Mucosa of descending colon (tissue), 3 donors: ENCODE data around the gene RCAN3. TPM values are rescaled to one million over a fixed set of nuclear protein-coding genes. Genes with fewer than 3 reads are reported as not detected.

Experiments
- ATAC-seq: fragments of 200-7000 bp; cut with Tn5 transposase; one replicate; pipeline ENCODE4 v1.9.1; 2020; ENCODE audit warnings: mild to moderate bottlenecking, moderate library complexity
- DNase-seq, 3 donors: peaks; one replicate each; pipeline ENCODE4 v3.0.0-alpha.2; 2020
- H3K36me3 ChIP-seq: fragments of 200-600 bp; one replicate; pipeline ENCODE4 v1.8.0; 2021; ENCODE audit warnings: low read depth, mild to moderate bottlenecking
- H3K4me1 ChIP-seq: fragments of 200-600 bp; one replicate; pipeline ENCODE4 v1.8.0; 2021; ENCODE audit warnings: low read depth, mild to moderate bottlenecking
- H3K4me3 ChIP-seq: fragments of 200-600 bp; one replicate; pipeline ENCODE4 v1.8.0; 2021; ENCODE audit warnings: mild to moderate bottlenecking
- H3K9me3 ChIP-seq: fragments of 200-600 bp; one replicate; pipeline ENCODE4 v1.8.0; 2021; ENCODE audit warnings: mild to moderate bottlenecking
- CTCF ChIP-seq: fragments of 200-600 bp; IDR thresholded peaks from one replicate; pipeline ENCODE4 v1.8.0; 2022; ENCODE audit warnings: antibody characterized with exemption, mild to moderate bottlenecking
- intact Hi-C, 2 donors: fragments of 100-400 bp; cut with DNase I in 1 of 2; cut with micrococcal nuclease in 1 of 2; formaldehyde crosslinking; loops; one replicate each; pipeline versions ENCODE4 v1.11.0 to v1.11.1; 2022; cut with DNase I, micrococcal nuclease
- total RNA-seq, 3 donors: library from RNA; stranded (reverse); fragmentation: NEBNext Ultra II Directional in 2 of 3; extraction: Animal tissue kit (Norgen Biotek cat#: 25700) in 2 of 3; gene quantifications; one replicate each; pipeline versions ENCODE4 v1.2.1 to v1.2.4, GENCODE V29; 2021 to 2023
- donor health status: DM: no; HTN: no; CAD: no; lungs with moderate emphysema.
- donor health status: DM: no; HTN: no; CAD: no.
- donor health status: DM: no; HTN: yes; CAD: no.

Gene RCAN3
- total RNA-seq, 3 donors from 2014 or later = 9.2 to 15.0 (median 12.8) TPM

GRCh38 chr1:24558902-24559791 is 56.5 kb downstream of the RCAN3 start:
- H3K9me3 ChIP-seq = no peaks in the 10 kb centered on the region
- no peaks in the 10 kb centered on the region for H3K36me3 ChIP-seq
- intact Hi-C loops = no loop called here
- peak; percentile 66 for ATAC-seq
- no peak overlapping the region for H3K4me3 ChIP-seq
- no peaks in the 10 kb centered on the region for H3K4me1 ChIP-seq
- DNase-seq = peak in 2 of 3 donors; percentile 48 to 67
- TF ChIP-seq CTCF = no peak

GRCh38 chr1:24560361-24560760 is 57.7 kb downstream of the RCAN3 start:
- ATAC-seq (no peak), DNase-seq (peak in 1 of 3 donors; percentile 16)
- Histone ChIP-seq H3K9me3 (no peaks in the 10 kb centered on the region), H3K36me3 (no peaks in the 10 kb centered on the region), H3K4me3 (no peak overlapping the region), H3K4me1 (no peaks in the 10 kb centered on the region)
- TF ChIP-seq CTCF = no peak
- intact Hi-C loops = no loop called here

- no peaks in the 10 kb centered on the region for H3K36me3 ChIP-seq
- no peaks in the 10 kb centered on the region for H3K9me3 ChIP-seq
- intact Hi-C loops = no loop called here
- DNase-seq (peak in 2 of 3 donors; percentile 46 to 59), ATAC-seq (peak; percentile 42)
- H3K4me1 ChIP-seq = no peaks in the 10 kb centered on the region
- TF ChIP-seq CTCF = no peak
- no peak overlapping the region for H3K4me3 ChIP-seq
Observed at GRCh38 chr1:24562625-24563024, 60.0 kb downstream of the RCAN3 start.

DNA sequence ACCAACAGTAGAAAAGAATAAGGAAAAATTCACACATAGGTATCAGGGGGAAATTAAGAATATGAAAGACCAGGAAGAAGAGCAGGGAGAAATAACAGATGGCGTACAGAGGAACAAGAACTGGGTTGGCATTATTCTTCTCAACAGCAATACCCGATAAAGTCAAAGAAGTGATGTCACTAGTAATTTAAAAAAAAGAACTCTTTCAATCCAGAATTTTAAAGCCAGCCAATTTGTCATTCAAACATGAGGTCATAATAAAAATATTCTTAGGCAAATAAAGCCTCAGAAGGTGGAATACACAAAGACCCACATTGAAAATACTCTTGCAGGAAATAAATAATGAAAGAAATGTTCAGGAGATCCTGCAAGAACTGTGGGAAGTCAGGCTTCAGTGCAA is 62.1 kb downstream of the RCAN3 start:
- ATAC-seq = no peak
- Histone ChIP-seq H3K36me3 (no peaks in the 10 kb centered on the region), H3K4me1 (no peaks in the 10 kb centered on the region), H3K9me3 (no peaks in the 10 kb centered on the region), H3K4me3 (no peak overlapping the region)
- intact Hi-C loops = no loop called here
- no peak for DNase-seq
- TF ChIP-seq CTCF = no peak

DNA sequence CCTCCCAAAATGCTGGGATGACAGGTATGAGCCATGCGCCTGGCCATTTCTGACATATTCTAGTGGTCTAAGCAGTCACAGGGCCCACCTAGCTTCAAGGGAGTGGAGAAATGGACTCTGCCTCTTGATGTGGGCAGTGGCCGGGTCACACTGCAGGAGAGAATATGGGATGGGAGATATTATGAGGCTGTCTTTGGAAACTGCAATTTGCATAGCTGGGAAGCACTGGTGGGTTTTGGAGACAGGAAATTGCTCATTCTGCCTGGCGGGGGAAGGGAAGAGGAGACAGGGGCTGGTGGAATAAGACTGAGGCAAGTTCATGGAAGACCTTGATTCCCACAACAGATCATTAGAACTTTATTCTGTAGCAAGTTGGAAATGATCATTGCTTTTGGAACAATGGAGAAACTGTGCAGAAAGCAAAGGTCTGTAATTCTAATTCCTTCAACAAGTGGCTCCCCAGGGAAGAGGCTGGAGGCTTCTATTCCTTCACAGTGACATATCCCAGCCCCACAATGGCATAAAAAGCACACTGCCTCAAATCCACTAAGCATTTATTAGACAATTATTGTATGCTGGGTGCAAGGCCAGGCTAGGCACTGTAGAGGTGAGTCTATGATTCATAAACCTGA is 63.7 kb downstream of the RCAN3 start:
- no peak for TF ChIP-seq CTCF
- Histone ChIP-seq H3K4me3 (no peak overlapping the region), H3K4me1 (no peaks in the 10 kb centered on the region), H3K36me3 (no peaks in the 10 kb centered on the region), H3K9me3 (no peaks in the 10 kb centered on the region)
- no peak for ATAC-seq
- peak in 1 of 3 donors; percentile 1 for DNase-seq
- intact Hi-C loops = no loop called here
